B cell (primary cell): ENCODE results near the gene SLC24A3. TPM values are rescaled to one million over a fixed set of nuclear protein-coding genes. Genes with fewer than 3 reads are reported as not detected.

Source experiments
- ATAC-seq: fragments of 200-7000 bp; cut with Tn5 transposase; one replicate; pipeline ENCODE4 v1.10.0; 2021; ENCODE audit warnings: low read depth, mild to moderate bottlenecking, moderate number of reproducible peaks, moderate library complexity
- CTCF ChIA-PET: fragments of 350-600 bp; sonication (Branson Sonifier 250); formaldehyde crosslinking; loops from one replicate; lab custom pipeline; 2021; ENCODE audit warnings: antibody characterized with exemption, inconsistent platforms; lab: Charles Lee
- POLR2A ChIA-PET: fragments of 350-600 bp; sonication (Branson Sonifier 250); formaldehyde crosslinking; loops from one replicate; lab custom pipeline; 2021; ENCODE audit warnings: antibody characterized with exemption; lab: Charles Lee
- DNase-seq: peaks from one replicate; pipeline ENCODE4 v3.0.0; 2013
- H2AFZ ChIP-seq: 2 replicates; pipeline ENCODE4 v1.6.1; 2012; ENCODE audit warnings: mild to moderate bottlenecking, low read depth, low read length; ENCODE audit not compliant: insufficient read depth, poor library complexity, severe bottlenecking
- H3K27ac ChIP-seq, 2 donors: 1 replicate in 1 of 2; 2 replicates in 1 of 2; pipeline ENCODE4 v1.5.1; 2012 to 2013; ENCODE audit warnings: low read length in 2 of 2, mild to moderate bottlenecking in 2 of 2, moderate library complexity in 1 of 2
- H3K27me3 ChIP-seq, 4 experiments: fragments of 200-600 bp in 1 of 4; sonication (generic) in 1 of 4; replicated peaks in 1 of 4; 1 replicate in 2 of 4; 2 replicates in 2 of 4; pipeline versions ENCODE4 v1.6.1 to v1.7.0; 2013 to 2016; ENCODE audit warnings: low read length in 3 of 4, mild to moderate bottlenecking in 2 of 4, mixed read lengths in 1 of 4, moderate library complexity in 1 of 4; ENCODE audit not compliant: insufficient read depth in 4 of 4, control insufficient read depth in 3 of 4; ENCODE audit errors: control extremely low read depth in 1 of 4
- H3K36me3 ChIP-seq, 2 experiments: replicated peaks in 1 of 2; 1 replicate in 1 of 2; 2 replicates in 1 of 2; pipeline versions ENCODE4 v1.6.1 to v1.7.1; 2013; ENCODE audit warnings: low read length in 1 of 2; ENCODE audit not compliant: insufficient read depth in 2 of 2, control insufficient read depth in 1 of 2; ENCODE audit errors: control extremely low read depth in 1 of 2, extremely low read depth in 1 of 2
- H3K4me1 ChIP-seq, 2 donors: fragments of 200-600 bp in 1 of 2; sonication (generic) in 1 of 2; 1 replicate in 1 of 2; 2 replicates in 1 of 2; pipeline versions ENCODE4 v1.5.1 to v1.6.1; 2013 to 2017; ENCODE audit warnings: low read length in 2 of 2; ENCODE audit not compliant: control insufficient read depth in 2 of 2, insufficient read depth in 2 of 2
- H3K4me2 ChIP-seq: replicated peaks from 2 replicates; pipeline ENCODE3; 2012; ENCODE audit warnings: mild to moderate bottlenecking, low read depth, low read length; ENCODE audit not compliant: poor library complexity, severe bottlenecking
- H3K4me3 ChIP-seq, 5 experiments: fragments of 200-600 bp in 1 of 5; sonication (generic) in 1 of 5; 1 replicate in 3 of 5; 2 replicates in 2 of 5; pipeline versions ENCODE4 v1.5.1 to v1.7.0; 2011 to 2016; ENCODE audit warnings: low read length in 4 of 5, mild to moderate bottlenecking in 4 of 5, low read depth in 2 of 5, control low read depth in 1 of 5, moderate library complexity in 1 of 5; ENCODE audit not compliant: insufficient read depth in 1 of 5; ENCODE audit errors: control extremely low read depth in 1 of 5, extremely low read depth in 1 of 5
- H3K79me2 ChIP-seq: fragments of 200-600 bp; sonication (generic); one replicate; pipeline ENCODE4 v1.6.0; 2016; ENCODE audit warnings: low read length; ENCODE audit not compliant: control insufficient read depth, insufficient read depth
- H3K9ac ChIP-seq: fragments of 200-600 bp; sonication (generic); 2 replicates; pipeline ENCODE4 v1.6.1; 2017; ENCODE audit warnings: mild to moderate bottlenecking, low read length, moderate library complexity
- H3K9me3 ChIP-seq, 3 donors: one replicate each; pipeline versions ENCODE4 v1.6.1 to v1.7.1; 2013; ENCODE audit warnings: low read length in 2 of 3; ENCODE audit not compliant: control insufficient read depth in 2 of 3, insufficient read depth in 1 of 3; ENCODE audit errors: control extremely low read depth in 1 of 3
- H4K20me1 ChIP-seq: 2 replicates; pipeline ENCODE4 v1.6.0; 2012; ENCODE audit warnings: mild to moderate bottlenecking, low read length; ENCODE audit not compliant: insufficient read depth, control insufficient read depth, poor library complexity, severe bottlenecking
- H3K27ac Mint-ChIP-seq: one replicate; pipeline ENCODE4 v1.8.0; 2021; ENCODE audit warnings: mixed read lengths
- H3K27me3 Mint-ChIP-seq: one replicate; pipeline ENCODE4 v1.8.0; 2021; ENCODE audit warnings: mixed read lengths
- H3K4me1 Mint-ChIP-seq: one replicate; pipeline ENCODE4 v1.8.0; 2021; ENCODE audit warnings: mixed read lengths
- H3K4me3 Mint-ChIP-seq: one replicate; pipeline ENCODE4 v1.8.0; 2021; ENCODE audit warnings: mixed read lengths
- H3K9me3 Mint-ChIP-seq: one replicate; pipeline ENCODE4 v1.8.0; 2022; ENCODE audit warnings: mixed read lengths; ENCODE audit not compliant: insufficient read depth
- EZH2 ChIP-seq: IDR thresholded peaks from 2 replicates; pipeline ENCODE4 v1.6.1; 2012; ENCODE audit warnings: borderline replicate concordance, low read depth, mild to moderate bottlenecking, moderate library complexity, low read length; ENCODE audit not compliant: insufficient read depth, poor library complexity, severe bottlenecking
- WGBS: methylation state at CpG from one replicate; pipeline ENCODE4 v1.1.5; 2013; ENCODE audit warnings: missing lambda C conversion rate; ENCODE audit not compliant: insufficient coverage; 5-methylcytosine and 5-hydroxymethylcytosine counted together
- intact Hi-C: fragments of 100-400 bp; cut with micrococcal nuclease; formaldehyde crosslinking; loops from one replicate; pipeline ENCODE4 v1.10.0; 2022
- polyA plus RNA-seq: library from polyadenylated mRNA; depleted of rRNA; stranded (reverse); fragments of >200 nt; gene quantifications from 2 replicates; pipeline ENCODE4 v1.2.3, GENCODE V29; 2012
- total RNA-seq, 2 donors: library from RNA; stranded (reverse); fragments of 120-200 nt in 1 of 2; gene quantifications; 1 replicate in 1 of 2; 2 replicates in 1 of 2; pipeline versions ENCODE4 v1.2.3 to v1.2.4, GENCODE V29; 2013 to 2022
- TF ChIP-seq, protein P1 (sequence below): fragments of 200-600 bp; IDR thresholded peaks from one replicate; pipeline ENCODE4 v1.8.0; 2022; ENCODE audit warnings: antibody characterized with exemption, mild to moderate bottlenecking

The SLC24A3 gene
- total and polyA plus RNA-seq, 2 donors (not counting 1 experiment from before 2014, with no cell fraction given): not detected

DNA sequence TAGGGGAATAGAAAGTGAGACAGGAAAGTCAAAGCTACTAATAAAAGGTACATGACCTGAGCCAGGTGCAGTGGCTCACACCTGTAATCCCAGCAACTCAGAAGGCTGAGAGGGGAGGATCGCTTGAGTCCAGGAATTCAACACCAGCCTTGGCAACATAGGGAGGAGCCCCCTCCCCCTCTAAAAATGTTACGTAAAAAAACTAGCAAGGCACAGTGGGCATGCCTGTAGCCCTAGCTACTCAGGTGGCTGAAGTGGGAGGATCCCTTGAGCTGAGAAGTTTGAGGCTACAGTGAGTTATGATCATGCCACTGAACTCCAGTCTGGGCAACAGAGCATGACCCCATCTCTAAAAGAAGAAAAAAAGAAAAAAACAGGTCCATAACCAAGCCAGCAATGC is 359.6 kb downstream of the SLC24A3 start:
- intact Hi-C loops: no loop called here
- Histone ChIP-seq H3K9ac (no peak overlapping the region), H3K4me3 (no peak overlapping the region), H3K9me3 (peaks cover 0 to 6% (median 0%) of the 10 kb centered on the region in 3 donors), H3K36me3 (no peaks in the 10 kb centered on the region), H3K27ac (no peak overlapping the region), H3K27me3 (peaks cover 0 to 2% (median 0%) of the 10 kb centered on the region in 4 experiments), H4K20me1 (no peaks in the 10 kb centered on the region), H3K79me2 (no peaks in the 10 kb centered on the region), H2AFZ (no peak overlapping the region), H3K4me1 (no peaks in the 10 kb centered on the region), H3K4me2 (no peak overlapping the region)
- Mint-ChIP-seq H3K4me3 (no peak overlapping the region), H3K9me3 (no peaks in the 10 kb centered on the region), H3K27me3 (peaks cover 8% of the 10 kb centered on the region), H3K4me1 (no peaks in the 10 kb centered on the region), H3K27ac (no peak overlapping the region)
- WGBS: no CpG with 5 or more reads among the region's 2 CpGs
- CTCF ChIA-PET: no interaction called here
- POLR2A ChIA-PET: no interaction called here
- no peak for TF ChIP-seq EZH2
- TF ChIP-seq, protein P1, sequence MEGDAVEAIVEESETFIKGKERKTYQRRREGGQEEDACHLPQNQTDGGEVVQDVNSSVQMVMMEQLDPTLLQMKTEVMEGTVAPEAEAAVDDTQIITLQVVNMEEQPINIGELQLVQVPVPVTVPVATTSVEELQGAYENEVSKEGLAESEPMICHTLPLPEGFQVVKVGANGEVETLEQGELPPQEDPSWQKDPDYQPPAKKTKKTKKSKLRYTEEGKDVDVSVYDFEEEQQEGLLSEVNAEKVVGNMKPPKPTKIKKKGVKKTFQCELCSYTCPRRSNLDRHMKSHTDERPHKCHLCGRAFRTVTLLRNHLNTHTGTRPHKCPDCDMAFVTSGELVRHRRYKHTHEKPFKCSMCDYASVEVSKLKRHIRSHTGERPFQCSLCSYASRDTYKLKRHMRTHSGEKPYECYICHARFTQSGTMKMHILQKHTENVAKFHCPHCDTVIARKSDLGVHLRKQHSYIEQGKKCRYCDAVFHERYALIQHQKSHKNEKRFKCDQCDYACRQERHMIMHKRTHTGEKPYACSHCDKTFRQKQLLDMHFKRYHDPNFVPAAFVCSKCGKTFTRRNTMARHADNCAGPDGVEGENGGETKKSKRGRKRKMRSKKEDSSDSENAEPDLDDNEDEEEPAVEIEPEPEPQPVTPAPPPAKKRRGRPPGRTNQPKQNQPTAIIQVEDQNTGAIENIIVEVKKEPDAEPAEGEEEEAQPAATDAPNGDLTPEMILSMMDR: no peak
- ATAC-seq (no peak), DNase-seq (no peak)

DNA sequence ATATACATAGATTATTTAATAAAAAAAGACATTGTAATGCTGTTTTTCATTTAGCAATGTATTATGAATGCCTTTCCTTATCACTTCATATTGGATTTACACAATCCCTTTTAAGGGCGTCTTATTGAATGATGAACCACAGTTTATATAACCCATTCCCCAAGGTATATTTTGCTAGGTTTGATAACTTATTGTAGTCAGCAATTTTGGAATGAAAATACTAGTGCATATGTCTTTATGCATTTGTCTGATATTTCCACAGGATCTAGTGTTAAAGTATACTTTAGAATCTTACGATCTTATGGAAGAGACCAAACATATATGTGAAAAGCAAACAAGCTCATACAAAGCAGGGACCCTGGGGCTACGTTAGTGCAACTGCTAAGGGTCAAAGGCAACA is 365.2 kb downstream of the SLC24A3 start:
- Mint-ChIP-seq H3K4me1 (no peaks in the 10 kb centered on the region), H3K27ac (no peak overlapping the region), H3K9me3 (no peaks in the 10 kb centered on the region), H3K4me3 (no peak overlapping the region), H3K27me3 (peaks cover 14% of the 10 kb centered on the region)
- Histone ChIP-seq H3K27ac (no peak overlapping the region), H2AFZ (no peak overlapping the region), H4K20me1 (no peaks in the 10 kb centered on the region), H3K27me3 (peaks cover 0 to 3% (median 1%) of the 10 kb centered on the region in 4 experiments), H3K4me2 (no peak overlapping the region), H3K4me3 (no peak overlapping the region), H3K36me3 (no peaks in the 10 kb centered on the region), H3K9me3 (no peaks in the 10 kb centered on the region), H3K79me2 (no peaks in the 10 kb centered on the region), H3K4me1 (no peaks in the 10 kb centered on the region), H3K9ac (no peak overlapping the region)
- no peak for TF ChIP-seq EZH2
- TF ChIP-seq, protein P1: no peak
- WGBS: 95% methylated on average over 2 of the region's 3 CpGs
- CTCF ChIA-PET: no interaction called here
- DNase-seq (no peak), ATAC-seq (no peak)
- intact Hi-C loops: no loop called here
- POLR2A ChIA-PET: no interaction called here
